GM21390 (cell line): ENCODE results near the gene ERCC8.
"Not testable (repeated sequence)": the region's sequence is repeated elsewhere in the genome, so short reads cannot be mapped to it uniquely, and the experiment has no call there.

Experiments
- ATAC-seq: cut with Tn5 transposase; IDR thresholded peaks from one replicate; pipeline ENCODE4 v1.9.1; 2021; ENCODE audit not compliant: unreplicated experiment

ERCC8 gene

GRCh38 chr5:60944904-60945812, at the start of gene ERCC8, which contains the start of gene NDUFAF2:
ERCC8 (minus strand) TSS chr5:60945070; CDS start chr5:60945008, 62 bp downstream.
NDUFAF2 (plus strand) TSS chr5:60945205; CDS start chr5:60945256, 51 bp downstream.
- peak; percentile 99 for ATAC-seq

GRCh38 chr5:60993875-60994571, 49.2 kb upstream of the ERCC8 start:
- ATAC-seq, result no peak

GRCh38 chr5:60993425-60993824, 48.6 kb upstream of the ERCC8 start:
- no peak for ATAC-seq

GRCh38 chr5:60992871-60993270, 48.0 kb upstream of the ERCC8 start:
- no peak for ATAC-seq

- no peak for ATAC-seq
These were observed 44.9 kb upstream of the ERCC8 start for GRCh38 chr5:60989790-60990189.

- ATAC-seq, result not testable (repeated sequence)
These were observed 37.3 kb upstream of the ERCC8 start for GRCh38 chr5:60982127-60982526.

- no peak for ATAC-seq
These were observed 35.6 kb upstream of the ERCC8 start for GRCh38 chr5:60980511-60980910.

GRCh38 chr5:60978968-60979367, 34.1 kb upstream of the ERCC8 start:
- ATAC-seq, result no peak

GRCh38 chr5:60977956-60978737, 33.3 kb upstream of the ERCC8 start:
- no peak for ATAC-seq

- no peak for ATAC-seq
These were observed 27.4 kb upstream of the ERCC8 start for GRCh38 chr5:60972231-60972630.

GRCh38 chr5:60961685-60962084, 16.8 kb upstream of the ERCC8 start:
- ATAC-seq, result no peak

- ATAC-seq, result no peak
These were observed 15.7 kb upstream of the ERCC8 start for GRCh38 chr5:60960591-60960990.

GRCh38 chr5:60959156-60959555, 14.3 kb upstream of the ERCC8 start:
- ATAC-seq, result no peak

- ATAC-seq, result no peak
These were observed 13.8 kb upstream of the ERCC8 start for GRCh38 chr5:60958712-60959111.

GRCh38 chr5:60958088-60958487, 13.2 kb upstream of the ERCC8 start:
- no peak for ATAC-seq

GRCh38 chr5:60955239-60955638, 10.4 kb upstream of the ERCC8 start:
- ATAC-seq, result no peak

GRCh38 chr5:60948738-60949137, 3.9 kb upstream of the ERCC8 start:
- ATAC-seq, result no peak

GRCh38 chr5:60945813-60946187, 930 bp upstream of the ERCC8 start:
- peak; percentile 25 for ATAC-seq

- ATAC-seq, result no peak
These were observed 1.2 kb downstream of the ERCC8 start for GRCh38 chr5:60943624-60944023.

- no peak for ATAC-seq
These were observed 15.8 kb downstream of the ERCC8 start for GRCh38 chr5:60929024-60929423.

GRCh38 chr5:60927450-60927849, 17.4 kb downstream of the ERCC8 start:
- ATAC-seq, result no peak
